OCI-LY1 (cell line): ENCODE results near the gene ZNF821.

Source experiments
- CTCF ChIP-seq: fragments of 200-600 bp; sonication (generic), shearing (Covaris generic); IDR thresholded peaks from 2 replicates; pipeline ENCODE4 v1.5.1; 2017; ENCODE audit warnings: mild to moderate bottlenecking, antibody characterized with exemption, low read length, moderate library complexity, mixed read lengths
- EZH2 ChIP-seq: fragments of 200-600 bp; sonication (generic), shearing (Covaris generic); IDR thresholded peaks from 2 replicates; pipeline ENCODE4 v1.8.0; 2017; ENCODE audit warnings: borderline replicate concordance, mixed run types, mild to moderate bottlenecking, antibody characterized with exemption, low read length, moderate library complexity, mixed read lengths

DNA sequence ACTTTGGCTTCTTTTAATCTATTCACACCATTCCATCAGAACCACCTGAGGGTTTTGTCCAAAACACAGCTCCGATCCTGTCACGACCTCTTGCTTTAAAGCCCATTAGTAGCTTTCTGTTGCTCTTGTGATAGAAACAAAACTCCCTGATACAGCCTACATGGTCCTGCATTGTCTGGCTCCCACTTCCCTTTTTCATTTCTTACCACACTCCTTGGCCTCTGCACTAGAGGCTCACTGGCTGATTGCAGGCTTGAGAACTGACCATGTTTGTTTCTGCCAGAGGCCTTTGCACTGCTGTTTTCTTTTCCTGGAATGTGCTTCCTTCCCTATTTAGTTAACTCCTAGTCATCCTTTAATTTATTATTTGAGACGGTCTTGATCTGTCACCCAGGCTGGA is 35.1 kb upstream of the ZNF821 start:
- TF ChIP-seq CTCF (no peak), EZH2 (no peak)
